Measurements from ENCODE around the gene AGK. TPM values are rescaled to one million over a fixed set of nuclear protein-coding genes. Genes with fewer than 3 reads are reported as not detected.
"Not testable (repeated sequence)": the region's sequence is repeated elsewhere in the genome, so short reads cannot be mapped to it uniquely, and the experiment has no call there.

The AGK gene
- total RNA-seq, 1 donor, result 25.5 TPM

GRCh38 chr7:141563956-141564623 is 12.9 kb downstream of the AGK start:
- Histone ChIP-seq H3K9me3 (ENCODE audit: low read depth, low read length) (peaks cover 6% of the 10 kb centered on the region), H3K4me3 (ENCODE audit: low read length) (no peak overlapping the region), H3K27me3 (ENCODE audit: insufficient read depth, low read length) (no peaks in the 10 kb centered on the region), H3K4me1 (ENCODE audit: insufficient read depth, low read length) (no peaks in the 10 kb centered on the region)

- Histone ChIP-seq H3K4me3 (ENCODE audit: low read length) (no peak overlapping the region), H3K27me3 (ENCODE audit: insufficient read depth, low read length) (no peaks in the 10 kb centered on the region), H3K4me1 (ENCODE audit: insufficient read depth, low read length) (no peaks in the 10 kb centered on the region), H3K9me3 (ENCODE audit: low read depth, low read length) (no peaks in the 10 kb centered on the region)
Observed at GRCh38 chr7:141567432-141567831, 16.2 kb downstream of the AGK start.

GRCh38 chr7:141568227-141568626 is 17.0 kb downstream of the AGK start:
- Histone ChIP-seq H3K27me3 (ENCODE audit: insufficient read depth, low read length) (no peaks in the 10 kb centered on the region), H3K9me3 (ENCODE audit: low read depth, low read length) (no peaks in the 10 kb centered on the region), H3K4me3 (ENCODE audit: low read length) (no peak overlapping the region), H3K4me1 (ENCODE audit: insufficient read depth, low read length) (no peaks in the 10 kb centered on the region)

- Histone ChIP-seq H3K9me3 (ENCODE audit: low read depth, low read length) (peaks cover 12% of the 10 kb centered on the region), H3K4me3 (ENCODE audit: low read length) (no peak overlapping the region), H3K4me1 (ENCODE audit: insufficient read depth, low read length) (no peaks in the 10 kb centered on the region), H3K27me3 (ENCODE audit: insufficient read depth, low read length) (no peaks in the 10 kb centered on the region)
Observed at GRCh38 chr7:141571059-141571458, 19.8 kb downstream of the AGK start.

GRCh38 chr7:141572175-141572574 is 21.0 kb downstream of the AGK start:
- no peak overlapping the region for H3K4me3 ChIP-seq (ENCODE audit: low read length)
- no peaks in the 10 kb centered on the region for H3K27me3 ChIP-seq (ENCODE audit: insufficient read depth, low read length)
- peaks cover 17% of the 10 kb centered on the region for H3K9me3 ChIP-seq (ENCODE audit: low read depth, low read length)
- no peaks in the 10 kb centered on the region for H3K4me1 ChIP-seq (ENCODE audit: insufficient read depth, low read length)

GRCh38 chr7:141573511-141573910 is 22.3 kb downstream of the AGK start:
- peaks cover 17% of the 10 kb centered on the region for H3K9me3 ChIP-seq (ENCODE audit: low read depth, low read length)
- H3K4me3 ChIP-seq (ENCODE audit: low read length), result no peak overlapping the region
- H3K27me3 ChIP-seq (ENCODE audit: insufficient read depth, low read length), result no peaks in the 10 kb centered on the region
- H3K4me1 ChIP-seq (ENCODE audit: insufficient read depth, low read length), result no peaks in the 10 kb centered on the region

GRCh38 chr7:141575164-141575563 is 24.0 kb downstream of the AGK start:
- H3K9me3 ChIP-seq (ENCODE audit: low read depth, low read length), result peaks cover 25% of the 10 kb centered on the region
- H3K4me1 ChIP-seq (ENCODE audit: insufficient read depth, low read length), result no peaks in the 10 kb centered on the region
- no peak overlapping the region for H3K4me3 ChIP-seq (ENCODE audit: low read length)
- no peaks in the 10 kb centered on the region for H3K27me3 ChIP-seq (ENCODE audit: insufficient read depth, low read length)

- H3K4me1 ChIP-seq (ENCODE audit: insufficient read depth, low read length), result no peaks in the 10 kb centered on the region
- H3K27me3 ChIP-seq (ENCODE audit: insufficient read depth, low read length), result no peaks in the 10 kb centered on the region
- no peak overlapping the region for H3K4me3 ChIP-seq (ENCODE audit: low read length)
- peaks cover 25% of the 10 kb centered on the region for H3K9me3 ChIP-seq (ENCODE audit: low read depth, low read length)
Observed at GRCh38 chr7:141575654-141576448, 24.6 kb downstream of the AGK start.

- no peak overlapping the region for H3K4me3 ChIP-seq (ENCODE audit: low read length)
- H3K27me3 ChIP-seq (ENCODE audit: insufficient read depth, low read length), result no peaks in the 10 kb centered on the region
- no peaks in the 10 kb centered on the region for H3K4me1 ChIP-seq (ENCODE audit: insufficient read depth, low read length)
- H3K9me3 ChIP-seq (ENCODE audit: low read depth, low read length), result peaks cover 25% of the 10 kb centered on the region
Observed at GRCh38 chr7:141577043-141577839, 26.0 kb downstream of the AGK start.

- not testable (repeated sequence) for H3K27me3 ChIP-seq (ENCODE audit: insufficient read depth, low read length); H3K4me3 ChIP-seq (ENCODE audit: low read length); H3K4me1 ChIP-seq (ENCODE audit: insufficient read depth, low read length)
- H3K9me3 ChIP-seq (ENCODE audit: low read depth, low read length), result peaks cover 24% of the 10 kb centered on the region
Observed at GRCh38 chr7:141579953-141580352, 28.7 kb downstream of the AGK start.

GRCh38 chr7:141582063-141582462 is 30.9 kb downstream of the AGK start:
- H3K4me3 ChIP-seq (ENCODE audit: low read length); H3K4me1 ChIP-seq (ENCODE audit: insufficient read depth, low read length); H3K9me3 ChIP-seq (ENCODE audit: low read depth, low read length); H3K27me3 ChIP-seq (ENCODE audit: insufficient read depth, low read length): not testable (repeated sequence)

- Histone ChIP-seq H3K27me3 (ENCODE audit: insufficient read depth, low read length) (no peaks in the 10 kb centered on the region), H3K4me1 (ENCODE audit: insufficient read depth, low read length) (peaks cover 4% of the 10 kb centered on the region), H3K9me3 (ENCODE audit: low read depth, low read length) (peaks cover 1% of the 10 kb centered on the region), H3K4me3 (ENCODE audit: low read length) (no peak overlapping the region)
Observed at GRCh38 chr7:141584935-141585334, 33.7 kb downstream of the AGK start.

GRCh38 chr7:141585592-141586510 is 34.6 kb downstream of the AGK start:
- H3K4me1 ChIP-seq (ENCODE audit: insufficient read depth, low read length), result peaks cover 4% of the 10 kb centered on the region
- no peak overlapping the region for H3K4me3 ChIP-seq (ENCODE audit: low read length)
- H3K9me3 ChIP-seq (ENCODE audit: low read depth, low read length), result no peaks in the 10 kb centered on the region
- no peaks in the 10 kb centered on the region for H3K27me3 ChIP-seq (ENCODE audit: insufficient read depth, low read length)

- no peaks in the 10 kb centered on the region for H3K27me3 ChIP-seq (ENCODE audit: insufficient read depth, low read length)
- no peaks in the 10 kb centered on the region for H3K9me3 ChIP-seq (ENCODE audit: low read depth, low read length)
- H3K4me1 ChIP-seq (ENCODE audit: insufficient read depth, low read length), result peaks cover 4% of the 10 kb centered on the region
- H3K4me3 ChIP-seq (ENCODE audit: low read length), result no peak overlapping the region
Observed at GRCh38 chr7:141586878-141587277, 35.7 kb downstream of the AGK start.

All from mononuclear cell (primary cell).